C4-2B (cell line): ENCODE results near the gene IRX4.
A peak's percentile ranks its signal among the peaks of the same experiment; 100 is the strongest.

Source experiments
- H3K27ac ChIP-seq: fragments of 450-650 bp; 2 replicates; pipeline ENCODE4 v1.5.1; 2017
- ZFX ChIP-seq: fragments of 450-650 bp; IDR thresholded peaks from 2 replicates; pipeline ENCODE4 v1.6.1; 2017
- TF ChIP-seq, protein P1 (sequence below): fragments of 450-650 bp; conservative IDR thresholded peaks from 2 replicates; pipeline ENCODE4 v1.5.1; 2017; ENCODE audit warnings: mild to moderate bottlenecking

Gene IRX4

DNA sequence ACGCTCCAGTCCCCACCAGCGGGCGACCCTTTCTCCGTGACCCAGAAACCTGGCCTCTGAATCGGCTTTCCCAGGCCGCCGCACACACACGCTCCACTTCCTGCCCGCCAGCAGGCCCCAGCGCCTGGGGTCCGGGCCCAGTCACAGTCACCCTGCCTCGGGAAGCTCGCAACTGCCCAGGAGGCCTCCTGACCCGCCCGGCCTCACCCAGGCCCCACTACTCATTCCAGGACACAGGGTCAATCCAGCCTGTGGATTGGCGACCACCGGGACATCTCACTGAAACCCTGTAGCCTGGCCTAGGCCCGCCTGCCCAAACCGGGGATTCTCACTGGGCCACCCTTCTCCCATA, 2.7 kb upstream of the IRX4 start:
- TF ChIP-seq ZFX: no peak
- TF ChIP-seq, protein P1, sequence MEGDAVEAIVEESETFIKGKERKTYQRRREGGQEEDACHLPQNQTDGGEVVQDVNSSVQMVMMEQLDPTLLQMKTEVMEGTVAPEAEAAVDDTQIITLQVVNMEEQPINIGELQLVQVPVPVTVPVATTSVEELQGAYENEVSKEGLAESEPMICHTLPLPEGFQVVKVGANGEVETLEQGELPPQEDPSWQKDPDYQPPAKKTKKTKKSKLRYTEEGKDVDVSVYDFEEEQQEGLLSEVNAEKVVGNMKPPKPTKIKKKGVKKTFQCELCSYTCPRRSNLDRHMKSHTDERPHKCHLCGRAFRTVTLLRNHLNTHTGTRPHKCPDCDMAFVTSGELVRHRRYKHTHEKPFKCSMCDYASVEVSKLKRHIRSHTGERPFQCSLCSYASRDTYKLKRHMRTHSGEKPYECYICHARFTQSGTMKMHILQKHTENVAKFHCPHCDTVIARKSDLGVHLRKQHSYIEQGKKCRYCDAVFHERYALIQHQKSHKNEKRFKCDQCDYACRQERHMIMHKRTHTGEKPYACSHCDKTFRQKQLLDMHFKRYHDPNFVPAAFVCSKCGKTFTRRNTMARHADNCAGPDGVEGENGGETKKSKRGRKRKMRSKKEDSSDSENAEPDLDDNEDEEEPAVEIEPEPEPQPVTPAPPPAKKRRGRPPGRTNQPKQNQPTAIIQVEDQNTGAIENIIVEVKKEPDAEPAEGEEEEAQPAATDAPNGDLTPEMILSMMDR: no peak

DNA sequence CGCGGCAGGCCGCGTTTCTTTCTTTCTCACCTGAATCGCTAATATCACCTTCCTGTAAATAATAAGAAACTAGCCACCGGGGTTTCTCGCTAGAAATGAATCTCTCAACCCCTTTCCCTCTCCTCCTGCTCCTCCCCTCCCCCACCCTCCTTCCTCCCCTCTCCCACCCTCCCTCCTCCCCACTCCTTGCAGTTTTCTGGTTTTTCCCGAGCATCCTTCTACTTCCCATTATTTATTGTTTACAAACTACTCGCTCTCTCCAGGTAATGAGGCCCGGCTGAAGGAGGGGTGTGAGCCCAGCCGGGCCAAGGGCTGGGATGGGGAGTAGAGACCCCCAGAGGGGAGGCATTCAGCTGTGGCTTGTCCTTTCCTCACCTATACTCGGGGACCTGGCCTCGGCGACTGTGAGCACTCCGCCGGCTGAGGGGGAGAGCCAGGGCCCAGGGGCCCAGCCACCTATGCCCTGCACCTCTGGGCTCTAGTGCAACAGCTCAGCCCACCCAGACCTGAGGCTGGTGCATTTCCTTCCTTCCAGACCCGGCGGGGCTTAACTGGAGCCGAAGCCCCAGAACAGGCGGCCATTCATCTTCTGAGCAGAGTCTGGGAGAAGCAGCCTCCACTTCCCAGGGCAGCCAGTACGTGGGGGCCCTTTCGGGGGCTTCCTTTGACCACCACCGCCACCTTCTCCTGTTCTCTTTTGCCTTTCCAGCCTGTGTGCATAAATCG, 2.1 kb upstream of the IRX4 start:
- H3K27ac ChIP-seq: no peak overlapping the region

More for the DNA sequence above, 2.7 kb upstream of the IRX4 start:
- no peak overlapping the region for H3K27ac ChIP-seq

DNA sequence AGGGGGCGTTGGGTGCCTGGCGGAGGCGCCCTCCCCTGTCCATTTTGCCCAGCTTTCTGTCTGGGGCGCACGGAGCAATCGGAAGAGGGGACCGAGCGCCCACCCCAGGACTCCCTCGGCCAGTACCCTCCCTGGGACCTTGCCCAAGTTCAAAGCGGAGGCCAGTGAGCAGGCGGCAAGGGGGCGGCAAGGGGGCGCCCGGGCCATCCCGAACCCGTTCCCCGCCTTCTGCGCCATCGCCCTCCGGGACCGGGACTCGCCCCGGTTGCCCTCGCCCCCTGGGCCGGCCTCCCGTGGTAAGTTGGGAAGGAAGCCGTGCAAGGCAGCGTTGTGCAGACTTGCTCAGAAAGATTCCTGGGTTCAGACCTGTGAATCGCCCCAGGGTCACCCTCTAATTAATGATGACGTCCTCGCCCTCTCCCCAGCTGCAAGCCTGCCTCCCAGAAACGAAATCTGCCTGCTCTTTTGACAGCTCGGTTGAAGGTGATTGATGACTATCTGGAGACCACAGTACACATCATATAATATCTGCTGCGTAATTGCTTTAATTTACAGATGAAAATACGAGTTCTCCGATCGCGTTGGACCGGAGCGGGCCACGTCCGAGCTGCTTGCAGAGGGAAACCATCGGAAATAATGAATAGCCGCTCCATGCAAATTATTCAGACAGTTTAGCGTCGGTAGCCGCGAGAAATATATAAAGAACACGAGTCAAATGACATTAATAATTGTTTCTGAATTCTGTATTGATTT, 1.4 kb upstream of the IRX4 start:
- H3K27ac ChIP-seq: peak overlapping the region; percentile 98
- TF ChIP-seq ZFX: no peak
- TF ChIP-seq, protein P1: no peak; the same call in 1 of the 2 replicates

More for the DNA sequence above, 2.1 kb upstream of the IRX4 start:
- TF ChIP-seq ZFX: no peak
- TF ChIP-seq, protein P1: no peak

DNA sequence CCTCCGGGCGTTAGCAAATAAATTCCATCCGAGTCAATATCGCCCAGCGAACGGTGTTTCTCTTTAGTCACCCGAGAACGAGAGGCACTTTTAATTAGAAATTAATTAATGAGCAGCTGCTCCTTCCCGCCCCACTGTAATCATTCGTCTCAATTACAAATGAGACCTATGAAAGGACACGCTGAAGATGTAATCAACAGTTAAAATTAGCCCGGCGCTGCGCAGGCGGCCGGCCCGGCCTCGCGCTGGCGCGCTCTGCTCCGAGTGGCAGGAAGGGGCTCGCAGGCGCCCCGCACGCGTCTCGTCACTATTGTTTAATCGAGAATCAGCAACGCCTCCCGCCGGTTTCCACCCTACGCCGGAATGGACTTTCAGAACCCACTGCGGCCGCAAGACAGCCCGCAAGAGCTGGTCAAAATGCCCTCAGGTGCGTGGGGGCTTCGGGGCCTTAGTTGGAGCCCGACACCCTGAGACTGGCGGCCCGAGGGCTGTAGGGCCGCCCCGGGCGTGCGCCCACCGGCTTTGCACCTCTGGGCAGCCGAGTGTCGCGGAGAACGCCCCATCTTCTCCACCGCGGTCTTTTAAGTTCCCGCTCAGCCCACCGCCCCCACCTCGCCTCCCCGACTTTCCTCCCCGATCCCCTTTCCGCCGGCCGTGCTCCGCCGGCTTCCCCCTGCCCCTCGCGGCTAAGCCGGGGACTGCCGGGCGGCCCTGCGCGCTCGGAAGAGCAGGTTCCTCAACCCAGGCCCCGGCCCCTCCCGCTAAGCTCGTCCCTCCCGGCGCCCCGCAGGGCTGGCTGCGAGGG, 597 bp upstream of the IRX4 start:
- peak overlapping the region; percentile 98 for H3K27ac ChIP-seq
- TF ChIP-seq, protein P1: no peak; the same call in 1 of the 2 replicates
- TF ChIP-seq ZFX: 0 out of 2 replicates have a peak, but pooled peaks have one; percentile 45

DNA sequence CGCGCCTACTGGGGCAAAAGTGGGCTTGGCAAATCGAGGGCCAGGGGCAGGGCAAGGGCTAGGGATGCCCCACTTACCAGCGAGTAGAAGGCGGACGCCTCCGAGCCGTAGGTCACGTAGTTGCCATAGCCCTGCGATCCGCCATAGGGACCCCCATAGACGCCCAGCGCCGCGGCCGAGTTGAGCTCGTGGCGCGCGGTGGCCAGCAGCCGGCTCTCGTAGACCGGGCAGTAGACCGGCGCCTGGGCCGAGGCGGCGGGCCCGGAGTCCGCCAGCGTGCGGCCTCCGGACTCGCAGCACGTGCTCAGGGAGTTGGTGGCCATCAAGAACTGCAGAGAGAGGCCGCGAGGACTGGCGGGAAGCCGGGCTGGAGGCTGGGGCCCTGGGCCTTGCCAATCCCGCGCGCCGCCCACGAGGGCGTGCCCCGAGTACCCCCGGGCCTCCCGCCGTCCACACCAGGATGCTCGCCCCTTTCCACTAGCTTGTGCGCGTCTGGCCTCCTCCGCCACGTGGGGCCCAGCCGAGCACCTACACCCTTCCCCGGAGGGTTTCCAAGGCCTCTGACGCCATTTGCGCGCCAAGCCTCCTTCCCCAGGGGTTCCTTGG, 891 bp downstream of the IRX4 start:
- peak; percentile 90 for TF ChIP-seq ZFX
- TF ChIP-seq, protein P1: no peak
- H3K27ac ChIP-seq: peak overlapping the region; percentile 98

DNA sequence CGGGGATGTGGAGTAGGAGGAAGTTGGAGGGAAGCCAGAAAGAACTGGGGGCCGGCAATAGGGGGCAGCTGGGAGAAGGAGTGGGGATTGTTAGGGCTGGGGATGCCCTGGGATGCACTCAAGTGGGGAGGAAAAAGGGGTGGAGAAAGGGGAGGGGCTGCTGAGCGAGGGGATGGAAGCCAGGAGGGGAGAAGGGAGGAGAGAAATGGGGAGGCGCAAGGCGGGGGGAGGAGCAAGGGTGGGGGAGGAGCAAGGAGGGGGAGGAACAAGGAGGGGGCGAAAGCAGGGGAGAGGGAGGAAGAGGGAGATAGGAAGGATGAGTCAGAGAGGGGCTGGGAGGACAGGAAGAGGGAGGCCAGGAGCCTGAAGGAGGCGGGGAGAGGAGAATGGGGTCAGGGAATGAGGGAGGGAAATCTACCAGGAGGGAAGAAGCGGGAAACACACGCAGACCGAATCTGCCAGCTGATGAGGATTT, 1.6 kb downstream of the IRX4 start:
- peak overlapping the region; percentile 98 for H3K27ac ChIP-seq
- no peak for TF ChIP-seq ZFX
- TF ChIP-seq, protein P1: no peak
